SKM-1 (cell line): ENCODE measurements around the gene TUT4.

ENCODE experiments used
- DNase-seq: peaks from one replicate; lab custom pipeline; 2025; ENCODE audit not compliant: unreplicated experiment; lab: John Stamatoyannopoulos, UW

Gene TUT4

GRCh38 chr1:52533713-52534112, 19.2 kb downstream of the TUT4 start:
- no peak for DNase-seq

GRCh38 chr1:52532731-52533327, 20.1 kb downstream of the TUT4 start:
- no peak for DNase-seq

GRCh38 chr1:52532247-52532646, 20.6 kb downstream of the TUT4 start:
- no peak for DNase-seq

GRCh38 chr1:52531249-52531872, 21.5 kb downstream of the TUT4 start:
- no peak for DNase-seq

GRCh38 chr1:52530563-52531144, 22.2 kb downstream of the TUT4 start:
- no peak for DNase-seq

- DNase-seq, result no peak
Measured at GRCh38 chr1:52523376-52523775, 29.5 kb downstream of the TUT4 start.

GRCh38 chr1:52520148-52520547, 32.7 kb downstream of the TUT4 start:
- no peak for DNase-seq

- no peak for DNase-seq
Measured at GRCh38 chr1:52518962-52519361, 33.9 kb downstream of the TUT4 start.

- no peak for DNase-seq
Measured at GRCh38 chr1:52511851-52512615, 40.9 kb downstream of the TUT4 start.

- DNase-seq, result no peak
Measured at GRCh38 chr1:52511439-52511838, 41.5 kb downstream of the TUT4 start.

- no peak for DNase-seq
Measured at GRCh38 chr1:52506920-52507546, 45.9 kb downstream of the TUT4 start.

- DNase-seq, result no peak
Measured at GRCh38 chr1:52506349-52506748, 46.5 kb downstream of the TUT4 start.

GRCh38 chr1:52504720-52505119, 48.2 kb downstream of the TUT4 start:
- DNase-seq, result no peak

GRCh38 chr1:52503706-52504105, 49.2 kb downstream of the TUT4 start:
- no peak for DNase-seq

GRCh38 chr1:52502789-52503188, 50.1 kb downstream of the TUT4 start:
- no peak for DNase-seq

- no peak for DNase-seq
Measured at GRCh38 chr1:52487632-52488031, 65.3 kb downstream of the TUT4 start.

GRCh38 chr1:52482326-52483004, 70.4 kb downstream of the TUT4 start:
- no peak for DNase-seq

GRCh38 chr1:52479076-52479475, 73.8 kb downstream of the TUT4 start:
- no peak for DNase-seq

GRCh38 chr1:52477876-52478275, 75.0 kb downstream of the TUT4 start:
- DNase-seq, result no peak

GRCh38 chr1:52476943-52477342, 75.9 kb downstream of the TUT4 start:
- DNase-seq, result no peak

- DNase-seq, result no peak
Measured at GRCh38 chr1:52474807-52475206, 78.1 kb downstream of the TUT4 start.
